ENCODE results near the gene HSPB6. TPM values are rescaled to one million over a fixed set of nuclear protein-coding genes. Genes with fewer than 3 reads are reported as not detected.

HSPB6 gene
- total RNA-seq, 1 donor from 2014 or later = 0.37 TPM

DNA sequence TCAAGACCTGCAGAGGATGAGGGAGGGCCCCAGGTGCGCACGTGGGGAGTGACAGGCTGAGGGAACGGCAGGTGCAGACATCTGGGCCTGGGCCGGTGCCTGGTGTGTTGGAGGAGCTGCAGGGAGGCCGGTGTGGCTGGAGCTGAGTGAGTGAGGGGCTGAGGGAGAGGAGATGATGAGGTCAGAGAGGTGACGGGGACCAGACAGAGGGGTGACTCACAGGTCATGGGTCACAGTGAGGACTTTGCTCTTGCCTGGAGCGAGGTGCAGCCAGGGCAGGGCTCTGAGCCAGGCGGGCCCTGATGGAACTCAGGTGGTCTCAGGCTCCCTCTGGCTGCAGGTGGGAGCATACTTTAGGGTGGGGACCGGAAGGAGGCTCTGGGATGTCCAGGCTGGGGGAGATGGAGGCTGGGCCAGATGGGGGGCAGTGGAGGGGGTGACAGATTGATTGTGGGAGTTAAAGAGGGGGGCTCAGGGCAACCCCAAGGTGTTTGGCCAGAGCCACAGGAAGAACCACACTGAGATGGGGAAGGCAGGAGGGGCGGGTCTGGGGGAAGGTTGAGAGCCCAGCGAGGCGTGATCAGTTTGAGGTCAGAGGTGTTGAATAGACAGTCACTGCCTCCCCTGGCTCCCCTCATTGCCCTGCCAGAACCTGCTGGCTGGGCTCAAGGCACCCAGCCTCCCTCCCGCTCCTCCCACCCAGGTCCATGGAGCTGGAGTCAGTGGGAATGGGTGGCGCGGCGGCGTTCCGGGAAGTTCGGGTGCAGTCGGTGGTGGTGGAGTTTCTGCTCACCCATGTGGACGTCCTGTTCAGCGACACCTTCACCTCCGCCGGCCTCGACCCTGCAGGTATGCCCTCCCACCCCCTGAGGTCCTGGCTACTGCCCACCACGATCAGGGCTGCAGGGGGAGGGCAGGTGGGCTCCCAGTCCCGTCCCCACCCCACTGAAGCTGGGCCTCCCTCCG lies 26.9 kb upstream of the HSPB6 start:
- DNase-seq (ENCODE audit: low read depth, low spot score) = no peak
- Mint-ChIP-seq H3K27ac (ENCODE audit: unreplicated experiment) (no peak overlapping the region), H3K9me3 (no peaks in the 10 kb centered on the region), H3K27me3 (ENCODE audit: low read depth) (no peaks in the 10 kb centered on the region), H3K36me3 (ENCODE audit: low read depth) (peaks cover 3% of the 10 kb centered on the region), H3K4me1 (peaks cover 7% of the 10 kb centered on the region), H3K4me3 (no peak overlapping the region)
- TF ChIP-seq CTCF (conservative IDR thresholded peaks at IDR 0.05) = no peak

- H3K4me1 Mint-ChIP-seq = peaks cover 12% of the 10 kb centered on the region
- peaks cover 3% of the 10 kb centered on the region for H3K36me3 Mint-ChIP-seq (ENCODE audit: low read depth)
- DNase-seq (ENCODE audit: low read depth, low spot score) = no peak
- no peaks in the 10 kb centered on the region for H3K9me3 Mint-ChIP-seq
- no peak overlapping the region for H3K4me3 Mint-ChIP-seq
- H3K27me3 Mint-ChIP-seq (ENCODE audit: low read depth) = no peaks in the 10 kb centered on the region
- H3K27ac Mint-ChIP-seq (ENCODE audit: unreplicated experiment) = no peak overlapping the region
- no peak for TF ChIP-seq CTCF (conservative IDR thresholded peaks at IDR 0.05)
These were observed 25.8 kb upstream of the HSPB6 start for GRCh38 chr19:35782589-35782988.

DNA sequence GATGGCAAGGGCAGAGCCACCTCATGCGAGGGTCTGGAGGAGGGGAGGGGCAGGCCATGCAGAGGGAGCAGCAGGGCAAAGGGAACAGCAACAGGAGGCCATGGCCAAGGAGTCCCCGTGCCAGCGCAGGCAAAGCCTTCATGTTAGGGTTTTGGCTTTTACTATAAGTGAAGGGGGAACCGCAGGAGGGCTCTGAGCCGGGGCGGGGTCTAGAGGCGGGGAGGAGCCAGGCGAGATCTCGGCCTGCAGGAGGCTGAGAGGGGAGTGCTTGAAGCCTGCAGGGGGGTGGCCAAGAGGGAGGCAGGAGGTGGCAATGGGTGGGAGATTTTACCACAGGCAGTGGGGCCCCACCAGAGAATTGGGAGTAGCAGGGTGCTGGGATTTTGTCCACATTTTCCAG lies 24.8 kb upstream of the HSPB6 start:
- no peak for TF ChIP-seq CTCF (conservative IDR thresholded peaks at IDR 0.05)
- Mint-ChIP-seq H3K9me3 (no peaks in the 10 kb centered on the region), H3K27ac (ENCODE audit: unreplicated experiment) (no peak overlapping the region), H3K27me3 (ENCODE audit: low read depth) (no peaks in the 10 kb centered on the region), H3K4me3 (no peak overlapping the region), H3K4me1 (peaks cover 21% of the 10 kb centered on the region), H3K36me3 (ENCODE audit: low read depth) (peaks cover 3% of the 10 kb centered on the region)
- no peak for DNase-seq (ENCODE audit: low read depth, low spot score)

DNA sequence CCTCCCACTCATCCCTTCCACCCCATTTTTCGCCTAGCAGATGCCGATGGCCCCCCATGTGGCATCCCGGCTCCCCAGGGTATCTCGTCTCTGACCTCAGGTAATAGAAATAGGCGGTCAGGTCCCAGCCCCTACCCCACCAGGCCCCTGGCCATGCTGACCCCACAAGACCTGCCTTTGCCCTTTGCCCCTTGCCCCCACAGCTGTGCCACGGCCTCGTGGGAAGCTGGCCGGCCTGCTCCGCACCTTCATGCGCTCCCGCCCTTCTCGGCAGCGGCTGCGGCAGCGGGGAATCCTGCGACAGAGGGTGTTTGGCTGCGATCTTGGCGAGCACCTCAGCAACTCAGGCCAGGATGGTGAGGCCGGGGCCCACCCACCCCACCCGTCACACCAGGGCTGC lies 23.9 kb upstream of the HSPB6 start:
- peaks cover 28% of the 10 kb centered on the region for H3K4me1 Mint-ChIP-seq
- no peak overlapping the region for H3K4me3 Mint-ChIP-seq
- H3K9me3 Mint-ChIP-seq = no peaks in the 10 kb centered on the region
- no peak for TF ChIP-seq CTCF (conservative IDR thresholded peaks at IDR 0.05)
- no peaks in the 10 kb centered on the region for H3K27me3 Mint-ChIP-seq (ENCODE audit: low read depth)
- DNase-seq (ENCODE audit: low read depth, low spot score) = no peak
- peaks cover 3% of the 10 kb centered on the region for H3K36me3 Mint-ChIP-seq (ENCODE audit: low read depth)
- H3K27ac Mint-ChIP-seq (ENCODE audit: unreplicated experiment) = no peak overlapping the region

DNA sequence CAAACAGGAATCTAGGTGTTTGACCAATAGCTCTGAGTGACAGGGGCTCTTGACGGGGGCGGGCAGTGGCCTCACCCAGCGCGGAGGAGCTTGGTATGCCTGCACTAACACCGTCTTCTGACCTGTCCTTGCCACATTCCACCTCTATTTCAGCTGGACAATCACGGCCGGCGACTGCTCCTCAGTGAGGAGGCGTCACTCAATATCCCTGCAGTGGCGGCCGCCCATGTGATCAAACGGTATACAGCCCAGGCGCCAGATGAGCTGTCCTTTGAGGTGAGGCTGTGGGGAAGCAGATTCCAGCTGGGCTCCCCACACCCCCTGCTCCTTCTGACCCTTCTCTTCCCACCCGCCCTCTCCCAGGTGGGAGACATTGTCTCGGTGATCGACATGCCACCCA lies 23.2 kb upstream of the HSPB6 start:
- TF ChIP-seq CTCF (conservative IDR thresholded peaks at IDR 0.05) = no peak
- Mint-ChIP-seq H3K36me3 (ENCODE audit: low read depth) (peaks cover 3% of the 10 kb centered on the region), H3K4me3 (no peak overlapping the region), H3K27me3 (ENCODE audit: low read depth) (peaks cover 2% of the 10 kb centered on the region), H3K27ac (ENCODE audit: unreplicated experiment) (no peak overlapping the region), H3K4me1 (peaks cover 31% of the 10 kb centered on the region), H3K9me3 (no peaks in the 10 kb centered on the region)
- DNase-seq (ENCODE audit: low read depth, low spot score) = no peak
